Neural cell (in vitro differentiated cells): ENCODE results near the gene SETD9. TPM values are rescaled to one million over a fixed set of nuclear protein-coding genes. Genes with fewer than 3 reads are reported as not detected.

ENCODE experiments used
- H2AFZ ChIP-seq: fragments of 200-600, 300-800 bp; sonication (generic), shearing (Covaris generic); 2 replicates; pipeline ENCODE4 v1.6.0; 2014; ENCODE audit warnings: low read depth, mild to moderate bottlenecking, antibody characterized with exemption, low read length, moderate library complexity
- H3F3A ChIP-seq: fragments of 200-600 bp; shearing (Covaris generic); 2 replicates; pipeline ENCODE4 v1.6.1; 2016; ENCODE audit warnings: mild to moderate bottlenecking, moderate library complexity, mixed read lengths, antibody characterized with exemption, low read length; ENCODE audit not compliant: insufficient read depth, poor library complexity, severe bottlenecking
- H3K27ac ChIP-seq: fragments of 200-600, 300-800 bp; sonication (generic), shearing (Covaris generic); 2 replicates; pipeline ENCODE4 v1.5.1; 2014; ENCODE audit warnings: mild to moderate bottlenecking, low read length, moderate library complexity
- H3K27me3 ChIP-seq: fragments of 300-800, 200-600 bp; sonication (generic), shearing (Covaris generic); 2 replicates; pipeline ENCODE4 v1.6.0; 2014; ENCODE audit warnings: mild to moderate bottlenecking, low read depth, low read length, moderate library complexity; ENCODE audit not compliant: insufficient read depth
- H3K36me3 ChIP-seq: fragments of 300-800, 200-600 bp; sonication (generic), shearing (Covaris generic); 2 replicates; pipeline ENCODE4 v1.5.1; 2014; ENCODE audit warnings: mild to moderate bottlenecking, antibody characterized with exemption, low read length, moderate library complexity; ENCODE audit not compliant: insufficient read depth
- H3K4me2 ChIP-seq: fragments of 300-800, 200-600 bp; sonication (generic), shearing (Covaris generic); 2 replicates; pipeline ENCODE4 v1.6.0; 2014; ENCODE audit warnings: mild to moderate bottlenecking, low read length
- H3K4me3 ChIP-seq: fragments of 300-800, 200-600 bp; sonication (generic), shearing (Covaris generic); 2 replicates; pipeline ENCODE4 v1.5.1; 2014; ENCODE audit warnings: mild to moderate bottlenecking, low read length, moderate library complexity
- H3K79me2 ChIP-seq: fragments of 200-600 bp; shearing (Covaris generic); replicated peaks from 2 replicates; pipeline ENCODE4 v1.6.0; 2014; ENCODE audit warnings: mild to moderate bottlenecking, low read length, moderate library complexity; ENCODE audit not compliant: insufficient read depth
- H3K9ac ChIP-seq: fragments of 300-800, 200-600 bp; sonication (generic), shearing (Covaris generic); 2 replicates; pipeline ENCODE4 v1.6.1; 2016; ENCODE audit warnings: mild to moderate bottlenecking, low read length, mixed read lengths
- H3K9me2 ChIP-seq: fragments of 200-600 bp; shearing (Covaris generic); 2 replicates; pipeline ENCODE4 v1.6.1; 2016; ENCODE audit warnings: mild to moderate bottlenecking, low read length, mixed read lengths; ENCODE audit not compliant: insufficient read depth
- H3K9me3 ChIP-seq: fragments of 200-600, 300-800 bp; sonication (generic), shearing (Covaris generic); 2 replicates; pipeline ENCODE4 v1.6.1; 2016; ENCODE audit warnings: mild to moderate bottlenecking, mixed run types, low read length, moderate library complexity, mixed read lengths
- H4K20me1 ChIP-seq: fragments of 200-600 bp; shearing (Covaris generic); 2 replicates; pipeline ENCODE4 v1.6.1; 2016; ENCODE audit warnings: mild to moderate bottlenecking, mixed run types; ENCODE audit not compliant: insufficient read depth
- EP300 ChIP-seq: fragments of 450-650 bp; conservative IDR thresholded peaks from 2 replicates; pipeline ENCODE4 v1.6.1; 2014; ENCODE audit warnings: antibody characterized with exemption, mild to moderate bottlenecking, moderate library complexity; ENCODE audit not compliant: poor library complexity, severe bottlenecking
- EZH2 ChIP-seq: fragments of 200-600, 300-800 bp; shearing (Covaris generic), sonication (generic); IDR thresholded peaks from 2 replicates; pipeline ENCODE4 v1.6.1; 2014; ENCODE audit warnings: antibody characterized with exemption, low read length, borderline replicate concordance, mild to moderate bottlenecking; ENCODE audit not compliant: insufficient read depth, poor library complexity, severe bottlenecking
- MXI1 ChIP-seq: fragments of 450-650 bp; conservative IDR thresholded peaks from 2 replicates; pipeline ENCODE4 v1.6.1; 2014; ENCODE audit warnings: antibody characterized with exemption, mild to moderate bottlenecking; ENCODE audit not compliant: poor library complexity, severe bottlenecking
- POLR2AphosphoS5 ChIP-seq: IDR thresholded peaks from 2 replicates; pipeline ENCODE4 v1.6.1; 2012
- RAD21 ChIP-seq: fragments of 450-650 bp; conservative IDR thresholded peaks from 2 replicates; pipeline ENCODE4 v1.6.1; 2014; ENCODE audit warnings: antibody characterized with exemption, mild to moderate bottlenecking, moderate library complexity
- REST ChIP-seq: IDR thresholded peaks from 2 replicates; pipeline ENCODE4 v1.6.1; 2012; ENCODE audit warnings: borderline replicate concordance
- SMC3 ChIP-seq: fragments of 450-650 bp; conservative IDR thresholded peaks from 2 replicates; pipeline ENCODE4 v1.6.1; 2014; ENCODE audit warnings: antibody characterized with exemption, mild to moderate bottlenecking, moderate library complexity; ENCODE audit not compliant: poor library complexity
- TAF1 ChIP-seq: IDR thresholded peaks from 2 replicates; pipeline ENCODE4 v1.6.1; 2012; ENCODE audit warnings: low read depth
- polyA plus RNA-seq: library from polyadenylated mRNA; depleted of rRNA; stranded (reverse); fragments of >200 nt; gene quantifications from 2 replicates; pipeline ENCODE4 v1.2.3, GENCODE V29; 2014
- TF ChIP-seq, protein P1 (sequence below): fragments of 450-650 bp; IDR thresholded peaks from 2 replicates; pipeline ENCODE4 v1.5.1; 2014; ENCODE audit warnings: antibody characterized with exemption, mild to moderate bottlenecking, moderate library complexity; ENCODE audit not compliant: poor library complexity, severe bottlenecking

The SETD9 gene
- polyA plus RNA-seq, 1 donor from 2014 or later: 11.4 TPM

DNA sequence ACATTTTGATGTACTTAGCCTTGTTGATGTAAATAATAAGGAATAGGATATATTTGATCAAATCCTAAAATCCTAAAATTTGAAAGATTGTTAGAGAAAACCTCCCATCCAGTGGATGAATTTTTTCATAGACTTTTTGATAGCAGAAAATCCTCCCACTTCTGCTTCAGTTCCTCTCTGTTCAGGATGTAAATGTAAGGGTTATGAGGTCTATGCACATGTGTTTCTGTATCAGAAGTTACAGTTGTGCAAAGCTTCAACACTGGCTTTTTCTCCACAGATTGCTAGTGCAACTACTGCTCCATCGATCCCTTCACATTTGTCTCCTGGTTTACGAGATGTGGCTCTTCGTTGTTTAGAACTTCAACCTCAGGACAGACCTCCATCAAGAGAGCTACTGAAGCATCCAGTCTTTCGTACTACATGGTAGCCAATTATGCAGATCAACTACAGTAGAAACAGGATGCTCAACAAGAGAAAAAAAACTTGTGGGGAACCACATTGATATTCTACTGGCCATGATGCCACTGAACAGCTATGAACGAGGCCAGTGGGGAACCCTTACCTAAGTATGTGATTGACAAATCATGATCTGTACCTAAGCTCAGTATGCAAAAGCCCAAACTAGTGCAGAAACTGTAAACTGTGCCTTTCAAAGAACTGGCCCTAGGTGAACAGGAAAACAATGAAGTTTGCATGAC is 16.0 kb upstream of the SETD9 start:
- Histone ChIP-seq H3K9ac (no peak overlapping the region), H3K27ac (no peak overlapping the region), H3K4me3 (no peak overlapping the region), H3K4me2 (no peak overlapping the region), H3F3A (no peaks in the 10 kb centered on the region), H3K36me3 (peaks cover 13% of the 10 kb centered on the region), H3K27me3 (no peaks in the 10 kb centered on the region), H2AFZ (no peak overlapping the region), H4K20me1 (no peaks in the 10 kb centered on the region), H3K9me2 (no peaks in the 10 kb centered on the region), H3K9me3 (no peaks in the 10 kb centered on the region), H3K79me2 (no peaks in the 10 kb centered on the region)
- TF ChIP-seq REST (no peak), TAF1 (no peak), EP300 (no peak), POLR2AphosphoS5 (no peak), EZH2 (no peak), MXI1 (no peak), RAD21 (no peak), SMC3 (no peak)
- TF ChIP-seq, protein P1, sequence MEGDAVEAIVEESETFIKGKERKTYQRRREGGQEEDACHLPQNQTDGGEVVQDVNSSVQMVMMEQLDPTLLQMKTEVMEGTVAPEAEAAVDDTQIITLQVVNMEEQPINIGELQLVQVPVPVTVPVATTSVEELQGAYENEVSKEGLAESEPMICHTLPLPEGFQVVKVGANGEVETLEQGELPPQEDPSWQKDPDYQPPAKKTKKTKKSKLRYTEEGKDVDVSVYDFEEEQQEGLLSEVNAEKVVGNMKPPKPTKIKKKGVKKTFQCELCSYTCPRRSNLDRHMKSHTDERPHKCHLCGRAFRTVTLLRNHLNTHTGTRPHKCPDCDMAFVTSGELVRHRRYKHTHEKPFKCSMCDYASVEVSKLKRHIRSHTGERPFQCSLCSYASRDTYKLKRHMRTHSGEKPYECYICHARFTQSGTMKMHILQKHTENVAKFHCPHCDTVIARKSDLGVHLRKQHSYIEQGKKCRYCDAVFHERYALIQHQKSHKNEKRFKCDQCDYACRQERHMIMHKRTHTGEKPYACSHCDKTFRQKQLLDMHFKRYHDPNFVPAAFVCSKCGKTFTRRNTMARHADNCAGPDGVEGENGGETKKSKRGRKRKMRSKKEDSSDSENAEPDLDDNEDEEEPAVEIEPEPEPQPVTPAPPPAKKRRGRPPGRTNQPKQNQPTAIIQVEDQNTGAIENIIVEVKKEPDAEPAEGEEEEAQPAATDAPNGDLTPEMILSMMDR: no peak

DNA sequence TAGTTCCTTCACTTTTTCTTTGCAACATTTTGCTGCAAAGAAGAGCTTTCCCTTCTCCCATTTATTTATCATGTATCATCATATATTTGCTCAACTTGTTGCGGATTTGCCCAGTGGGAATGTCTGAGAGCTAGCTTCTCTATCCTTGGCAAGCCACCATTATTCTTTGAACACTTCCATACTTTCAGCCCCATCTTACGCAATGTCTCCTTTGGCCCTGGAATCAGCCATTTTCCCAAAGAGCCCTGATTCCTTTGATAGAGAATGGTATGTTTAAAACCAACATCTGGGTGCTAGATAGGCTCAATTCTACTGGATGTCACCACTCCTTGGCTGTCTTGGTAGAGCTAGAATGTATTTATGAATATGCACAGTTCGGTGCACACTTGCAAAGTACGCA is 12.6 kb upstream of the SETD9 start:
- Histone ChIP-seq H4K20me1 (no peaks in the 10 kb centered on the region), H3K27ac (no peak overlapping the region), H3K27me3 (no peaks in the 10 kb centered on the region), H3K9me2 (no peaks in the 10 kb centered on the region), H3K9ac (no peak overlapping the region), H3K4me3 (no peak overlapping the region), H3K4me2 (no peak overlapping the region), H3K36me3 (peaks cover 13% of the 10 kb centered on the region), H2AFZ (no peak overlapping the region), H3K79me2 (no peaks in the 10 kb centered on the region), H3F3A (no peaks in the 10 kb centered on the region), H3K9me3 (no peaks in the 10 kb centered on the region)
- TF ChIP-seq MXI1: no peak
- no peak for TF ChIP-seq RAD21
- TF ChIP-seq REST: no peak
- TF ChIP-seq SMC3: no peak
- no peak for TF ChIP-seq TAF1
- no peak for TF ChIP-seq EP300
- TF ChIP-seq EZH2: no peak
- TF ChIP-seq, protein P1: no peak
- no peak for TF ChIP-seq POLR2AphosphoS5
